ENCODE measurements around the gene IGF2BP2.

DNA sequence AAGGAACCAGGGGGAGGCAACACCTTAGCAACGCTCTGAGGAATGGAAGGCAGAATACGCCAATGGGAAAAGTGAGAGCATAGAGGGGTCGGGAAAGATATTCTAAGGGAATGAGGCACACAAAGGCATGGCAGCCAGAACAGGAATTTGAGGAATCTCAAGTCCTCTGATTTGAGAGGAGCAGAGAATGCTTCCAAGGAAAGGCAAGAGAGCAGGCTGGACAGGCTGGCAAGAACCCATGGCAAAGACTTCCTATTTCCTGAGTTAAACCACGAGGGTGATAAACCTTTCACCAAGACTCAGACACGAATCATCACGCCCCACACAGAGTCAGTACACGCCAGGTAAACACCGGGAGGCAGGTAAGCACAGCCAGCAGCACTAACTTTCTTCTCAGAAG lies 109.8 kb downstream of the IGF2BP2 start:
- no peak for TF ChIP-seq POLR2AphosphoS5 (IDR thresholded peaks at IDR 0.05; ENCODE audit: low read depth, low read length)
- TF ChIP-seq, protein P1, sequence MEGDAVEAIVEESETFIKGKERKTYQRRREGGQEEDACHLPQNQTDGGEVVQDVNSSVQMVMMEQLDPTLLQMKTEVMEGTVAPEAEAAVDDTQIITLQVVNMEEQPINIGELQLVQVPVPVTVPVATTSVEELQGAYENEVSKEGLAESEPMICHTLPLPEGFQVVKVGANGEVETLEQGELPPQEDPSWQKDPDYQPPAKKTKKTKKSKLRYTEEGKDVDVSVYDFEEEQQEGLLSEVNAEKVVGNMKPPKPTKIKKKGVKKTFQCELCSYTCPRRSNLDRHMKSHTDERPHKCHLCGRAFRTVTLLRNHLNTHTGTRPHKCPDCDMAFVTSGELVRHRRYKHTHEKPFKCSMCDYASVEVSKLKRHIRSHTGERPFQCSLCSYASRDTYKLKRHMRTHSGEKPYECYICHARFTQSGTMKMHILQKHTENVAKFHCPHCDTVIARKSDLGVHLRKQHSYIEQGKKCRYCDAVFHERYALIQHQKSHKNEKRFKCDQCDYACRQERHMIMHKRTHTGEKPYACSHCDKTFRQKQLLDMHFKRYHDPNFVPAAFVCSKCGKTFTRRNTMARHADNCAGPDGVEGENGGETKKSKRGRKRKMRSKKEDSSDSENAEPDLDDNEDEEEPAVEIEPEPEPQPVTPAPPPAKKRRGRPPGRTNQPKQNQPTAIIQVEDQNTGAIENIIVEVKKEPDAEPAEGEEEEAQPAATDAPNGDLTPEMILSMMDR (IDR thresholded peaks at IDR 0.05), result no peak
- TF ChIP-seq, protein P2, sequence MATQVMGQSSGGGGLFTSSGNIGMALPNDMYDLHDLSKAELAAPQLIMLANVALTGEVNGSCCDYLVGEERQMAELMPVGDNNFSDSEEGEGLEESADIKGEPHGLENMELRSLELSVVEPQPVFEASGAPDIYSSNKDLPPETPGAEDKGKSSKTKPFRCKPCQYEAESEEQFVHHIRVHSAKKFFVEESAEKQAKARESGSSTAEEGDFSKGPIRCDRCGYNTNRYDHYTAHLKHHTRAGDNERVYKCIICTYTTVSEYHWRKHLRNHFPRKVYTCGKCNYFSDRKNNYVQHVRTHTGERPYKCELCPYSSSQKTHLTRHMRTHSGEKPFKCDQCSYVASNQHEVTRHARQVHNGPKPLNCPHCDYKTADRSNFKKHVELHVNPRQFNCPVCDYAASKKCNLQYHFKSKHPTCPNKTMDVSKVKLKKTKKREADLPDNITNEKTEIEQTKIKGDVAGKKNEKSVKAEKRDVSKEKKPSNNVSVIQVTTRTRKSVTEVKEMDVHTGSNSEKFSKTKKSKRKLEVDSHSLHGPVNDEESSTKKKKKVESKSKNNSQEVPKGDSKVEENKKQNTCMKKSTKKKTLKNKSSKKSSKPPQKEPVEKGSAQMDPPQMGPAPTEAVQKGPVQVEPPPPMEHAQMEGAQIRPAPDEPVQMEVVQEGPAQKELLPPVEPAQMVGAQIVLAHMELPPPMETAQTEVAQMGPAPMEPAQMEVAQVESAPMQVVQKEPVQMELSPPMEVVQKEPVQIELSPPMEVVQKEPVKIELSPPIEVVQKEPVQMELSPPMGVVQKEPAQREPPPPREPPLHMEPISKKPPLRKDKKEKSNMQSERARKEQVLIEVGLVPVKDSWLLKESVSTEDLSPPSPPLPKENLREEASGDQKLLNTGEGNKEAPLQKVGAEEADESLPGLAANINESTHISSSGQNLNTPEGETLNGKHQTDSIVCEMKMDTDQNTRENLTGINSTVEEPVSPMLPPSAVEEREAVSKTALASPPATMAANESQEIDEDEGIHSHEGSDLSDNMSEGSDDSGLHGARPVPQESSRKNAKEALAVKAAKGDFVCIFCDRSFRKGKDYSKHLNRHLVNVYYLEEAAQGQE (IDR thresholded peaks at IDR 0.05; ENCODE audit: insufficient read depth in 1 of 2, low read depth in 2 of 2, low read length in 1 of 2), result no peak
- TF ChIP-seq SIN3A (IDR thresholded peaks at IDR 0.05; ENCODE audit: borderline replicate concordance, insufficient read depth, low read depth, low read length), result no peak
- TF ChIP-seq TCF7L2 (IDR thresholded peaks at IDR 0.05; ENCODE audit: low read depth, low read length), result no peak
